ENCODE results near the gene NFYA.
A peak's percentile ranks its signal among the peaks of the same experiment; 100 is the strongest.

The NFYA gene

GRCh38 chr6:41039060-41039998, 33.4 kb upstream of the NFYA start, which contains the start of gene UNC5CL:
TSS of gene UNC5CL (minus strand) at chr6:41039221. CDS start at chr6:41035074, 4,147 bp downstream.
- no peaks in the 10 kb centered on the region for H3K9me3 ChIP-seq (ENCODE audit: control insufficient read depth, low read length)
- no peaks in the 10 kb centered on the region for H3K27me3 ChIP-seq (ENCODE audit: control insufficient read depth, insufficient read depth, low read length)
- H3K9ac ChIP-seq = no peak within 1 kb of the TSS
- no peak within 1 kb of the TSS for H3K4me3 ChIP-seq (ENCODE audit: low read depth, low read length)
- TF ChIP-seq, protein P1, sequence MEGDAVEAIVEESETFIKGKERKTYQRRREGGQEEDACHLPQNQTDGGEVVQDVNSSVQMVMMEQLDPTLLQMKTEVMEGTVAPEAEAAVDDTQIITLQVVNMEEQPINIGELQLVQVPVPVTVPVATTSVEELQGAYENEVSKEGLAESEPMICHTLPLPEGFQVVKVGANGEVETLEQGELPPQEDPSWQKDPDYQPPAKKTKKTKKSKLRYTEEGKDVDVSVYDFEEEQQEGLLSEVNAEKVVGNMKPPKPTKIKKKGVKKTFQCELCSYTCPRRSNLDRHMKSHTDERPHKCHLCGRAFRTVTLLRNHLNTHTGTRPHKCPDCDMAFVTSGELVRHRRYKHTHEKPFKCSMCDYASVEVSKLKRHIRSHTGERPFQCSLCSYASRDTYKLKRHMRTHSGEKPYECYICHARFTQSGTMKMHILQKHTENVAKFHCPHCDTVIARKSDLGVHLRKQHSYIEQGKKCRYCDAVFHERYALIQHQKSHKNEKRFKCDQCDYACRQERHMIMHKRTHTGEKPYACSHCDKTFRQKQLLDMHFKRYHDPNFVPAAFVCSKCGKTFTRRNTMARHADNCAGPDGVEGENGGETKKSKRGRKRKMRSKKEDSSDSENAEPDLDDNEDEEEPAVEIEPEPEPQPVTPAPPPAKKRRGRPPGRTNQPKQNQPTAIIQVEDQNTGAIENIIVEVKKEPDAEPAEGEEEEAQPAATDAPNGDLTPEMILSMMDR (IDR thresholded peaks at IDR 0.05) = peak; percentile 82
- H3K4me2 ChIP-seq (ENCODE audit: low read length) = no peak within 1 kb of the TSS
- no peaks in the 10 kb centered on the region for H3K36me3 ChIP-seq (ENCODE audit: control insufficient read depth, insufficient read depth, low read length)
- H3K4me1 ChIP-seq = no peaks in the 10 kb centered on the region
- H3K27ac ChIP-seq = no peak within 1 kb of the TSS
- H2AFZ ChIP-seq = peak within 1 kb of the TSS; percentile 71
- H3K79me2 ChIP-seq = no peaks in the 10 kb centered on the region

- Histone ChIP-seq H3K9ac (no peak overlapping the region), H3K79me2 (no peaks in the 10 kb centered on the region), H3K27me3 (ENCODE audit: control insufficient read depth, insufficient read depth, low read length) (no peaks in the 10 kb centered on the region), H3K9me3 (ENCODE audit: control insufficient read depth, low read length) (no peaks in the 10 kb centered on the region), H2AFZ (no peak overlapping the region), H3K27ac (no peak overlapping the region), H3K4me1 (no peaks in the 10 kb centered on the region), H3K4me2 (ENCODE audit: low read length) (no peak overlapping the region), H3K36me3 (ENCODE audit: control insufficient read depth, insufficient read depth, low read length) (no peaks in the 10 kb centered on the region), H3K4me3 (ENCODE audit: low read depth, low read length) (no peak overlapping the region)
- TF ChIP-seq, protein P1 (IDR thresholded peaks at IDR 0.05) = no peak
Measured at GRCh38 chr6:41040101-41040939, 32.5 kb upstream of the NFYA start.

DNA sequence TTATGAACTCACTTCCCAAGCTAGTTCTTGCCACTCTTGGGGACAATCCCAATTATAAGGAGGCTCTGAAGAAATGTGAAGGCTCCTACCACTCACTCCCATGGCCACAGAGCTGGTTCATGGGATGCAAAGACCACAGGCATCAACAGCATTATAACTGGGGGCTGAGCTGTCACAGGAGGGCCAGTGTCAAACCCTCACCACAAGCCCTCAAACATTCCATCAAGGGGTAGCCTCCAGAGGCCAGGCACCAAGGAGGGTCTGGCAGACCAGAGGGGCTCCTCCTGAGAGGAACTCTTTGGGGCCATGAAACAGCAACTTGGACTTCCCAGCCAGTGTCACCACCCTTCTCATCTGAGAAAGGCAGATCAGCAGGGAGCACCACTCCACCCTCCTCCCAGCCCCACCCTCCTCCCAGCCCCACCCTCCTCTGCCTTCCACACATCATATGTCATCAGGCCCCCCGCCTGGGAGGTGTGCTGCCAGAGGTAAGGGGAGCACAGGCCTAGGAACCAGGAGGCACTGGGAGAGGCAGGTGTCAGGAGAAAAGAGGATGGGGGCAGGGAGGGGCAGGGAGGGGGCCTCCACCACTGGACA, 31.7 kb upstream of the NFYA start:
- TF ChIP-seq, protein P1 (IDR thresholded peaks at IDR 0.05) = no peak
- H3K27me3 ChIP-seq (ENCODE audit: control insufficient read depth, insufficient read depth, low read length) = no peaks in the 10 kb centered on the region
- no peak overlapping the region for H3K27ac ChIP-seq

GRCh38 chr6:41042226-41043055, 30.3 kb upstream of the NFYA start, which contains the start of gene TSPO2:
TSS of gene TSPO2 (plus strand) at chr6:41042467. CDS start at chr6:41042986, 519 bp downstream.
- H3K4me3 ChIP-seq (ENCODE audit: low read depth, low read length) = no peak within 1 kb of the TSS
- H3K4me2 ChIP-seq (ENCODE audit: low read length) = no peak within 1 kb of the TSS
- no peak within 1 kb of the TSS for H3K9ac ChIP-seq
- H3K27ac ChIP-seq = no peak within 1 kb of the TSS
- no peaks in the 10 kb centered on the region for H3K9me3 ChIP-seq (ENCODE audit: control insufficient read depth, low read length)
- TF ChIP-seq, protein P1 (IDR thresholded peaks at IDR 0.05) = no peak
- H3K4me1 ChIP-seq = no peaks in the 10 kb centered on the region
- H2AFZ ChIP-seq = no peak within 1 kb of the TSS
- H3K36me3 ChIP-seq (ENCODE audit: control insufficient read depth, insufficient read depth, low read length) = no peaks in the 10 kb centered on the region
- H3K27me3 ChIP-seq (ENCODE audit: control insufficient read depth, insufficient read depth, low read length) = no peaks in the 10 kb centered on the region
- H3K79me2 ChIP-seq = no peaks in the 10 kb centered on the region

More for the DNA sequence above, 31.7 kb upstream of the NFYA start:
- Histone ChIP-seq H3K4me3 (ENCODE audit: low read depth, low read length) (no peak overlapping the region), H3K79me2 (no peaks in the 10 kb centered on the region), H3K9me3 (ENCODE audit: control insufficient read depth, low read length) (no peaks in the 10 kb centered on the region), H3K36me3 (ENCODE audit: control insufficient read depth, insufficient read depth, low read length) (no peaks in the 10 kb centered on the region), H3K4me1 (no peaks in the 10 kb centered on the region), H2AFZ (no peak overlapping the region), H3K4me2 (ENCODE audit: low read length) (no peak overlapping the region), H3K9ac (no peak overlapping the region)
